IMR-90 (cell line): ENCODE results near the gene ZNF679. TPM values are rescaled to one million over a fixed set of nuclear protein-coding genes. Genes with fewer than 3 reads are reported as not detected.
"Not testable (repeated sequence)": the region's sequence is repeated elsewhere in the genome, so short reads cannot be mapped to it uniquely, and the experiment has no call there.

Experiments
- ATAC-seq: fragments of 200-7000 bp; cut with Tn5 transposase; 2 replicates; pipeline ENCODE4 v1.9.1; 2020; ENCODE audit warnings: low read depth, mild to moderate bottlenecking, moderate library complexity
- BruUV-seq: library from RNA; stranded (reverse); fragments of 400-500 nt; replicated peaks from 2 replicates; lab custom pipeline; 2021; lab: Mats Ljungman, UMichigan
- CTCF ChIA-PET: fragments of 300-600 bp; formaldehyde crosslinking; extraction: SDS; loops from one replicate; lab custom pipeline; 2021; ENCODE audit warnings: antibody characterized with exemption; lab: Yijun Ruan, JAX
- POLR2A ChIA-PET: fragments of 300-600 bp; sonication (Branson Sonifier 250); formaldehyde crosslinking; loops from one replicate; lab custom pipeline; 2022; ENCODE audit warnings: antibody characterized with exemption; ENCODE audit not compliant: unreplicated experiment; lab: Charles Lee
- DNase-seq: peaks from one replicate; pipeline ENCODE4 v3.0.0; 2013
- H2AFZ ChIP-seq: replicated peaks from 2 replicates; pipeline ENCODE3; 2013; ENCODE audit warnings: low read length, mild to moderate bottlenecking; ENCODE audit not compliant: poor library complexity
- H2AK5ac ChIP-seq: 2 replicates; pipeline ENCODE4 v1.6.1; 2013; ENCODE audit warnings: low read depth, low read length, inconsistent platforms
- H2AK9ac ChIP-seq: replicated peaks from 2 replicates; pipeline ENCODE3; 2013; ENCODE audit warnings: mild to moderate bottlenecking, low read depth, low read length, moderate library complexity; ENCODE audit not compliant: poor library complexity
- H2BK120ac ChIP-seq: 2 replicates; pipeline ENCODE4 v1.6.1; 2013; ENCODE audit warnings: low read depth, low read length, inconsistent platforms
- H2BK15ac ChIP-seq: 3 replicates; pipeline ENCODE4 v1.6.1; 2013; ENCODE audit warnings: low read depth, low read length, inconsistent platforms
- H2BK20ac ChIP-seq: 2 replicates; pipeline ENCODE4 v1.6.1; 2013; ENCODE audit warnings: low read depth, mild to moderate bottlenecking, inconsistent platforms, low read length, moderate library complexity
- H2BK5ac ChIP-seq: 2 replicates; pipeline ENCODE4 v1.6.1; 2013; ENCODE audit warnings: mild to moderate bottlenecking, low read depth, low read length, inconsistent platforms; ENCODE audit not compliant: poor library complexity, severe bottlenecking
- H3K14ac ChIP-seq: replicated peaks from 2 replicates; pipeline ENCODE4 v1.6.1; 2013; ENCODE audit warnings: low read depth, low read length, inconsistent platforms
- H3K18ac ChIP-seq: 2 replicates; pipeline ENCODE4 v1.6.1; 2013; ENCODE audit warnings: low read depth, low read length, control low read depth
- H3K23ac ChIP-seq: 2 replicates; pipeline ENCODE4 v1.6.1; 2013; ENCODE audit warnings: low read depth, low read length, inconsistent platforms
- H3K27ac ChIP-seq: 2 replicates; pipeline ENCODE4 v1.5.1; 2013; ENCODE audit warnings: mild to moderate bottlenecking, control low read depth, low read length; ENCODE audit not compliant: insufficient read depth
- H3K27me3 ChIP-seq: 2 replicates; pipeline ENCODE4 v1.6.1; 2013; ENCODE audit warnings: low read length; ENCODE audit not compliant: control insufficient read depth, insufficient read depth
- H3K36me3 ChIP-seq: 2 replicates; pipeline ENCODE4 v1.6.1; 2013; ENCODE audit warnings: low read length, mixed read lengths; ENCODE audit not compliant: control insufficient read depth, insufficient read depth
- H3K4ac ChIP-seq: 2 replicates; pipeline ENCODE4 v1.6.1; 2013; ENCODE audit warnings: low read depth, low read length, inconsistent platforms
- H3K4me1 ChIP-seq: 2 replicates; pipeline ENCODE4 v1.6.1; 2013; ENCODE audit warnings: low read length, mixed read lengths; ENCODE audit not compliant: control insufficient read depth, insufficient read depth
- H3K4me2 ChIP-seq: 2 replicates; pipeline ENCODE4 v1.6.1; 2013; ENCODE audit warnings: low read depth, mild to moderate bottlenecking, control low read depth, low read length, moderate library complexity
- H3K4me3 ChIP-seq: 2 replicates; pipeline ENCODE4 v1.5.1; 2013; ENCODE audit warnings: low read depth, mild to moderate bottlenecking, control low read depth, low read length, moderate library complexity; ENCODE audit not compliant: insufficient read depth
- H3K56ac ChIP-seq: 2 replicates; pipeline ENCODE4 v1.6.1; 2013; ENCODE audit warnings: low read length, inconsistent platforms; ENCODE audit not compliant: insufficient read depth; ENCODE audit errors: extremely low read depth
- H3K79me1 ChIP-seq, 2 experiments: 2 replicates each; pipeline ENCODE4 v1.6.1; 2013; ENCODE audit warnings: low read length in 2 of 2, inconsistent platforms in 1 of 2, low read depth in 1 of 2
- H3K9ac ChIP-seq: 2 replicates; pipeline ENCODE4 v1.6.1; 2013; ENCODE audit warnings: low read depth, low read length, control low read depth
- H3K9me1 ChIP-seq: 2 replicates; pipeline ENCODE4 v1.6.1; 2013; ENCODE audit warnings: low read length, inconsistent platforms; ENCODE audit not compliant: insufficient read depth
- H3K9me3 ChIP-seq: 2 replicates; pipeline ENCODE4 v1.6.1; 2013; ENCODE audit warnings: low read length; ENCODE audit not compliant: control insufficient read depth, insufficient read depth
- H4K20me1 ChIP-seq: 2 replicates; pipeline ENCODE4 v1.6.1; 2013; ENCODE audit warnings: low read length, inconsistent platforms; ENCODE audit not compliant: insufficient read depth
- H4K5ac ChIP-seq: 2 replicates; pipeline ENCODE4 v1.6.1; 2013; ENCODE audit warnings: mild to moderate bottlenecking, low read depth, low read length, control low read depth
- H4K8ac ChIP-seq, 2 experiments: 2 replicates each; pipeline ENCODE4 v1.6.1; 2013; ENCODE audit warnings: low read depth in 2 of 2, low read length in 2 of 2, control low read depth in 1 of 2, inconsistent platforms in 1 of 2
- H4K91ac ChIP-seq: 2 replicates; pipeline ENCODE4 v1.6.1; 2013; ENCODE audit warnings: low read depth, low read length, inconsistent platforms; ENCODE audit not compliant: insufficient read depth
- WGBS, 2 experiments: methylation state at CpG; one replicate each; pipeline versions ENCODE4 v1.1.5 to v1.1.7; 2013; ENCODE audit warnings: missing lambda C conversion rate in 2 of 2; ENCODE audit not compliant: insufficient read length in 1 of 2; ENCODE audit errors: extremely low coverage in 2 of 2; 5-methylcytosine and 5-hydroxymethylcytosine counted together
- dilution Hi-C: fragments of 300-500 bp; cut with HindIII; formaldehyde crosslinking; loops from one replicate; pipeline ENCODE4 v1.14.3; 2018; ENCODE audit warnings: low sequenced_read_pairs; ENCODE audit not compliant: unreplicated experiment
- in situ Hi-C: fragments of 300-500 bp; cut with MboI; formaldehyde crosslinking; loops from 3 replicates; pipeline ENCODE4 v1.14.3; 2019; ENCODE audit warnings: low sequenced_read_pairs, inconsistent platforms, mixed read lengths
- intact Hi-C: fragments of 100-400 bp; cut with micrococcal nuclease; formaldehyde crosslinking; loops from 2 replicates; pipeline ENCODE4 v1.10.0; 2022
- polyA plus RNA-seq, 3 experiments: library from polyadenylated mRNA; depleted of rRNA; stranded (reverse); fragments of >200 nt; gene quantifications; 2 replicates each; pipeline ENCODE4 v1.2.3, GENCODE V29; 2012; ENCODE audit warnings: low replicate concordance in 1 of 3
- total RNA-seq: library from RNA; depleted of rRNA; stranded (reverse); fragments of >200 nt; gene quantifications from 2 replicates; pipeline ENCODE4 v1.2.3, GENCODE V29; 2012; rRNA removed

ZNF679 gene
- total and polyA plus RNA-seq, 2 of the 4 experiments (the other 2 are of a cell fraction) = not detected

- H3K4me3 ChIP-seq, H3K9me1 ChIP-seq, in situ Hi-C loops, H2BK15ac ChIP-seq, CTCF ChIA-PET, dilution Hi-C loops, H2BK5ac ChIP-seq, H2BK120ac ChIP-seq, H2BK20ac ChIP-seq, H4K8ac ChIP-seq, H3K18ac ChIP-seq, H3K9me3 ChIP-seq, POLR2A ChIA-PET, H4K5ac ChIP-seq, H3K4ac ChIP-seq, H3K27me3 ChIP-seq, H3K36me3 ChIP-seq, H3K56ac ChIP-seq, H3K14ac ChIP-seq, H3K23ac ChIP-seq, H2AK9ac ChIP-seq, H2AK5ac ChIP-seq, H3K4me1 ChIP-seq, BruUV-seq, H4K20me1 ChIP-seq, H3K27ac ChIP-seq, H3K9ac ChIP-seq, DNase-seq, H3K4me2 ChIP-seq, ATAC-seq, H2AFZ ChIP-seq, H4K91ac ChIP-seq, intact Hi-C loops: not testable (repeated sequence)
- peaks cover 6 to 11% of the 10 kb centered on the region in 2 experiments for H3K79me1 ChIP-seq
- WGBS, 2 experiments = no CpG with 5 or more reads among the region's 1 CpG
Observed at GRCh38 chr7:64316031-64316742, 87.9 kb downstream of the ZNF679 start.

Other genes starting within 250 kb of the ZNF679 start
- not detected in 2 replicates for gene ZNF722, start 229.6 kb upstream of the ZNF679 start, total RNA-seq
- not detected in 2 replicates for gene ZNF722, start 229.6 kb upstream of the ZNF679 start, polyA plus RNA-seq (2012; rRNA removed)
- not detected in 2 replicates for gene ZNF727, start 183.0 kb upstream of the ZNF679 start, total RNA-seq
- not detected in 2 replicates for gene ZNF727, start 183.0 kb upstream of the ZNF679 start, polyA plus RNA-seq (2012; rRNA removed)
- gene ZNF735, start 21.3 kb upstream of the ZNF679 start, total RNA-seq = not detected in 2 replicates
- gene ZNF735, start 21.3 kb upstream of the ZNF679 start, polyA plus RNA-seq (2012; rRNA removed) = not detected in 2 replicates
- gene ZNF736, start 85.5 kb downstream of the ZNF679 start, total RNA-seq = 8.1 and 10.6 TPM in 2 replicates
- 1.3 and 1.9 TPM in 2 replicates for gene ZNF736, start 85.5 kb downstream of the ZNF679 start, polyA plus RNA-seq (2012; rRNA removed)